Measurements from ENCODE around the gene ACAP2.

DNA sequence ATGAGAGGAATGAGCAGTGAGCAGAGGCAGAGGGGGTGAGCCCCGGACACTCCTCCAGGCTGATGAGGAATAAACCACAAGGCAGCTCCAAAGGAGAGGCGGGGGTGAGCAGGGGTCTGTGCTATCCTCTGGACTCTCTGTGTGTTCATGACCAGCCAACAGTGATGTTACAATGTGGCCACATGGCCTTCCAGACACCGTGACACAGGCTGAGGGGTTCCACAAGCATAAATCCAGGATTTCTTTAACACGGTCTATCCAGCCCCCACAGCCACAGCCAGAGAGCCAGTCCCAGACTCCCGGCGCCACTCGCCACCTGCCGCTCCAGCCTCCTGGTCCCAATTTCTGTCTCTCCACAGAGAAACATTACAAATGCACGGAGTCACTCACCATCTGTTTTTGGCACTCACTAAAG lies 196.2 kb downstream of the ACAP2 start:
- TF ChIP-seq, protein P1, sequence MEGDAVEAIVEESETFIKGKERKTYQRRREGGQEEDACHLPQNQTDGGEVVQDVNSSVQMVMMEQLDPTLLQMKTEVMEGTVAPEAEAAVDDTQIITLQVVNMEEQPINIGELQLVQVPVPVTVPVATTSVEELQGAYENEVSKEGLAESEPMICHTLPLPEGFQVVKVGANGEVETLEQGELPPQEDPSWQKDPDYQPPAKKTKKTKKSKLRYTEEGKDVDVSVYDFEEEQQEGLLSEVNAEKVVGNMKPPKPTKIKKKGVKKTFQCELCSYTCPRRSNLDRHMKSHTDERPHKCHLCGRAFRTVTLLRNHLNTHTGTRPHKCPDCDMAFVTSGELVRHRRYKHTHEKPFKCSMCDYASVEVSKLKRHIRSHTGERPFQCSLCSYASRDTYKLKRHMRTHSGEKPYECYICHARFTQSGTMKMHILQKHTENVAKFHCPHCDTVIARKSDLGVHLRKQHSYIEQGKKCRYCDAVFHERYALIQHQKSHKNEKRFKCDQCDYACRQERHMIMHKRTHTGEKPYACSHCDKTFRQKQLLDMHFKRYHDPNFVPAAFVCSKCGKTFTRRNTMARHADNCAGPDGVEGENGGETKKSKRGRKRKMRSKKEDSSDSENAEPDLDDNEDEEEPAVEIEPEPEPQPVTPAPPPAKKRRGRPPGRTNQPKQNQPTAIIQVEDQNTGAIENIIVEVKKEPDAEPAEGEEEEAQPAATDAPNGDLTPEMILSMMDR (IDR thresholded peaks at IDR 0.05), result no peak
- TF ChIP-seq POLR2A (IDR thresholded peaks at IDR 0.05), result no peak

Data from testis (tissue), 2 donors.